GM10847 (cell line): ENCODE data around the gene C17orf113.

ENCODE experiments used
- POLR2A ChIP-seq: IDR thresholded peaks from 2 replicates; pipeline ENCODE4 v1.6.1; 2011; ENCODE audit not compliant: insufficient read length; ENCODE audit errors: extremely low read depth

The C17orf113 gene

DNA sequence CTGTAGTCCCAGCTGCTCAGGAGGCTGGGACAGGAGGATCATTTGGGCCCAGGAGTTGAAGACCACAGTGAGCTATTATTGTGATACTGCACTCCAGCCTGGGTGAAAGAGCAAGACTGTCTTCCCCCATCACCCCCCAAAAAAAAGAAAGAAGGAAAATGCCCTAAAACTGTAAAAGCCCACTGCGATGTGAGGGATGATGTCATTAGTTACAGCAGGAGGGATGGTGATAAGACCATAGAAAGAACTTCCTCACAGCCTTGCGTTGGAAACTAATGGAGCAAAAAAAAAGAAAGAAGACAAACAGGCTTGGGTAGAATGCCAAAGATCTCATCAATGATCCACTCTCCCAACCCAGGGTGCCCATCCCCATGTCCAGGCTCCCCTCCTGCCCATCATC lies 29.1 kb upstream of the C17orf113 start:
- no peak for TF ChIP-seq POLR2A

DNA sequence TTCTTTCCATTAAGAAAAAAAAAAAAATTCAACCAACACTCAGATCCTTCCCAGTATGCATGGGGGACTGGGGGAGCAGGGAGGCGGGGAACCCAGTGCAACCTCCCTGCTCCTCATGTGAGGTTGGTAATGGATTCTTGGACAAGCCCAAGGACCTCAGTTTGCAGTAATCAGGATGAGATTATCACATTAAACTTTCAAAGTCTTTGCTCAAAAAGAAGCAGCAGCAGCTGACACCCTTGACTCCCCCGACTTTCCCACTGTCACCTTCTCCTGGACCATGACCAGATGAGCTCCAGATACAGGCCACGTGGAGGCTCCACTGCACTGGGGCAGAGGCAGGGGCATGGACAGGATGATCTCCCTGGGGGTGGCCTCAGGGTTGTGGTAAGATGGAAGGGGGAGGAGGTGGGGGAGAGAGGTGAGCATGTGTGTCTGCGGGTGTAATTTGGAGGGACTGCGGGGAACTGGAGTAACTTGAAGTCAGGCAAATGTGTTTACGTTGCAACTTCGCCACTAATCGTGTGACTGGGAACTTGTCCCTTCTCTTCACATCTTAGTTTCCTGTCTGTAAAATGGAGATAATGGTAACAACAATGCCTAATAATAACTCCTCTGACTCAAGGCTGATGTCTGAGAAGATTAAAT lies 28.1 kb upstream of the C17orf113 start:
- no peak for TF ChIP-seq POLR2A

DNA sequence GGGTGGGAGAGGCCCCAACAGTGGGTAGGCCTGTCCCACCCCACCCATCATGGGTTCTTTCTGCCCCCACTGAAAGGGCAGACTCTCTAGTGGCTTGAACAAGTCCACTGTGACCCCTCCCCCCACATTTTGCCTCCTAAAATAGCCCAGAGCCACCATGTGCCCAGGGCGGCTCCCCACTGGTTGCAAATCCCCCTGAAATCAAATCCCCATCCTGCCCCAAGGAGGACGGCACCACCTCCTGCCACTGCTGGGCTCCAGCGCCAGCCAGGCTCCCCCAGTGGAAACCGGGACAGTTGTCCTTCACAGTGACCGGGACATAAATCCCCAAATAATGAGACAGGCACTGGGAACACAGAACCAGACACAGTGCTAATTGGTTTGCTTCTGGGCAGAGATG lies 27.4 kb upstream of the C17orf113 start:
- no peak for TF ChIP-seq POLR2A

DNA sequence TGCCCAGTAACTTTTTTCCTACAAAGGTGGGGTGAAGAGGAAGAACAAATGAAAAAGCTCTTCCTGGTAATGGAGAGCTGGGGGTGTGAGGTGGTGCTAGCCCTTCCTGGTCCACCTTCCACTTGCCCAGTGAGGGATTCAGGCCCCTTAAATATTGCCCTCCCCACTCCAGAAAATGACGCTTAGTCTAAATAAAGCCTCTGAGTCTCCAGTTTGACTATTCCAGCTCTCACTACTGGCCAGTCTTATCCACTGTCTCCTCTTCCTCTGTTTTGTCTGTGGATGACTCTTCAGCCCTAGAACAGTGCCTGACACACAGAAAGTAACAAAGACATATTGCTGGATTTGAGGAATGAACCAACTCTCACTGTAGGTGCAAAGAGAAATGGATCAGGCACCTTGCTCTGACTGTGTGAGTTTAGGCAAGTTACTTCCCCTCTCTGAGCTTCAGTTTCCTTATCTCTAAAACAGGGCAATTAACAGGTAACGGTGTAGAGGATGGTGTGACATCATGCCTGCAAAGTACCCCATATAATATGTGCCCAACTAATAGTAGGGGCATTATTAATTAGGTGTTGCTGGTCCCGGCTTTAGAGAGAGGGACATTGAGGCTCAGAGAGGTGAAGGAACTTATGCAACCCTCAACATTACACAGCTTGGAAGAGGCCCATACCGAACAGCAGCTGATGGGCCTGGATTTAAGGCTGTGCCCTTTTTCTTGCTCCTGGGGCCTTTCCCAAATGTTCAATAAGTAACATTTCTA lies 26.6 kb upstream of the C17orf113 start:
- TF ChIP-seq POLR2A: no peak

DNA sequence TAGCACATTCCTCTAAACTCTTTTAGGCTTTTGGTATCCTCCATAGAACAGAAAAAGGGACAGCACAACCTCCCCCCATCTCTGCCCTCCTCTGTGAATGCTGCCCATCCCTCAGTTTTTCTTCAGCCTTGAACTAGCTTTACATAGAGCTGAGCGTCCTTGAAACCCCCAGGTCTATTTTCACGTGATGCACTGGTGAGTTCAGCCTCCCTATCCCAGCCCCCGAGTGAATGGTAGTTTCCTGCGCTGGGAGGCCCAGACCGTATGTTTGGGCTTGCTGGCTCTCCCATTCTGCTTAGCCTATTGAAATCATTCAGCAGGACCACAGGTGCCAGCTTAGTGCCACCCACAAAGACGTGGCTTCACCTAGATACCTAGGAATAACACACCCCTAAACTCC lies 25.4 kb upstream of the C17orf113 start:
- no peak for TF ChIP-seq POLR2A

DNA sequence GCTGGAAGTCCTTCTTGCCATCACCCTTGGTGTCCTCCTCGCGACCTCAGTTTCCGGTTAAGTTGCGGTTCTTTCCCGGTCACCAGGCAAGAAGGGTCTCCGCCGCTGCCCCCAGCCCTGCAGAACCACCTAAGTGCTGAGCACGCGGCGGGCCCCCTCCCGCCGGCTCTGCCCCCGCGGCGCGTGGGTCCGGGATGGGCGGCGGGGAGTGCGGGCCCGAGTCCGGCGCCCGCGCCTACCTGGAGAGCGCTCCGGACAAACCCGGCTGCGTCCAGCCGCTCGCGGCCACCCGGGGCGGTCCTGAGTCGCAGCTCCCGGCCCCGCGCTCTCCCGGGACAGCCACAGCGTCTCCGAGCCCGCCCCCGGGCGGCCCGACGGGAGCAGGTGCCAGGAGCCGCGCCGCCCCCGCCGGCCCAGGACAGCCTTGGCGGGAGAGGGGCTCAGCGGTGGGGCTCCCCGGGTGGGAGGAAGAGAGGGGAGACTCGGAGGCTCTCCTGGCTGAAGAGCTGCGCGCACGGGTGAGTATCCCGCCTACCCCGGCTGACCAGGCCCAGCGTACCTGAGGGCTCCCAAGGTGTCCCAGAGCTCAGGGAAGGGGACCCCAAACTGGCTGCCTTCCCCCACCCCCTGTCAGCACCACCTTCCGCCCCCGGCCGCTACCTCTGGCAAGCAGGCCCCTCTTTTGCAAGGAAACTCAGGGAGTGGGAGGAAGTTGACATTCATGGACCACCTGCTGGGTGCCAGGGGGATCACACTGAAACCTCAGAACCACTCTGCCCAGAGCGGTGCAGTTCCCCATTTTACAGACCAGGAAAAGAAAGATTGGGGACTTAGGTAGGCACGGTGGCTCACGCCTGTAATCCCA lies 22.2 kb upstream of the C17orf113 start:
- TF ChIP-seq POLR2A: no peak

DNA sequence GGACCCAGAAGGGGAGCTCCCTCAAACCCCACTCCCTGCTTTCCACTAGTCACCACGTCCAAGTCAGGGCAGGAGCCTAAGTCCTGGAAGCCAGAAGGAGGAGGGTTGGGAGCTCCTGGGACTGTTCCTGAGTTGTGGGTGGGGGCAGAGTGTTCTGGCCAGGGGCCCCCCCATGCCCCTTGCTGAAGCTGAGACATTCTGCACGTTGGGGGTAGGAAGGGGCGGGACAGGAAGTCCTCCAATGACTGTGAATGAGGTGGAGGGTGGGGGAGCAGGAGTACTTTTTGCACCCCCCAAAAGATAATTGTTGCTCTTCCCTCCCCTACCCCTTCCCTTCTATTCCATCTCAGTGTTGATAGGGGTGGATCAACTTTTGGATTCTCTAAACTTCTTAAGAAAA lies 21.4 kb upstream of the C17orf113 start:
- TF ChIP-seq POLR2A: no peak

DNA sequence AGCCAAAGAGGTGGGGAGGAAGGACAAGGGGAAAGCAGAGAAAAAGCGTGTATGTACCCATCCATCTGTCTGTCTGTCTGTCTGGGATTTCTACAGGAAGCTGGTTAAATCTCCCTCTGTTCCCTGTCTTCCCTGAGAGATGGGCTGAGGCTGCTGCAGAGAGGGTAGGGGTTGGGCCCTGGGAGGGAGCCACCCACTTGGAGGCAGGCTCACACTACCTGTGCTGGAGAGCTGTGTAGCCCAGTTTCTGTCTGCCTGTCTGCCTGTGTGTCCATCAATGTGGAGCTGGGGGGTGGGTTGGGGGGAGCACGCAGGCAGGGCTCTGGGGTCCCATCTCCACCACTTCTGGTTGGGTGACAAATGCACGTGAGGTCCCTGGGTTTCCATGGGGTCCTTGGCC lies 18.6 kb upstream of the C17orf113 start:
- TF ChIP-seq POLR2A: no peak

DNA sequence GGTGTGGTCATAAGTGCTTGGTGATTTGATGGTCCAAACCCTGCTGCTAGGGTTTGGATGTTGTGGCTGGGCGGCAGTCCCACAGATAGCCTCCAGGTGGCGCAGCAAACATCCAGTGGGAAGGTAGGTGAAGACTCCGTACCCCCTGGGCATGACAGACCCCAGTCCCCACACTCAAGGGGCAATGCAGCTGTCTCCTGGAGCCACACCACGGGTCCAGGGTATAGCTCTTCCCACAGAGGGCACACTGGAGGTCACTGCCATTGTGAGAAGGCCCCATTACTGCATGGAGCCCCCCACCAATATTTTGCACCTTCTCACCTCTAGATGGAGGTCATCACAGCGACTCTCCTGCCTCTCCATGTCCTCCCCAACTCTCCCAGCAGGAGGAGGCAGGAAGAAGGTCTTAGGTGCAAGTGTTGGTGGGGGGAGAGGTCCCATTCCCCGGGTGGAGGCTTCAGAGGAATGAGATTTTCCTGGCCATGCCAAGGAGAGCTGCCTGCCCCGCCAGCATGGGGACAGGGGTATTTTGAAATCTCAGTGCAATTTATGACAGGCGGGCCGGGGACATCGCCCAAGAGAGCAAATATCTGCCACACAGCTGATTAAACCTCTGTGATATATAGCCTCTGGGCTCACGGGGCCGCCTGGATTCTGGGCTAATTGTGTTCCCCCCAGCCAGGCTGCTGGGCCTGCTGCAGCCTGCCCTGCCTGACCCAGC lies 17.1 kb upstream of the C17orf113 start:
- no peak for TF ChIP-seq POLR2A

DNA sequence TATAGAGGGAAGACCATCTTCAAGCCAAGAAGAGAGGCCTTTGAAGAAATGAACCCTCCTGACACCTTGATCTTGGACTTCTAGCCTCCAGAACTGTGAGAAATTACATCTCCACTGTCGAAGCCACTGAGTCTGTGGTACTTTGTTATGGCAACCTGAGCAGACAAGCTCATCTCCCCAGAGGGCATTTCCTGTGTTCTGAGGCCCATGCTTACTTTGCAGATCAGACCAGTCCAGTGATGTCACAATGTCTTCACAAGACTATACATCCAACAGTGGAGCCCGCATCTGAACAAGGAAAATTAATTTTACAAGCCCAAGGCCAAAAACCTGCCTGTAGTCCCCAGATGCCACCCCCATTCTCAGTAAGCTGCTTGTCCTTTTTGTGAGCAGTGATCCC lies 14.8 kb upstream of the C17orf113 start:
- TF ChIP-seq POLR2A: no peak

DNA sequence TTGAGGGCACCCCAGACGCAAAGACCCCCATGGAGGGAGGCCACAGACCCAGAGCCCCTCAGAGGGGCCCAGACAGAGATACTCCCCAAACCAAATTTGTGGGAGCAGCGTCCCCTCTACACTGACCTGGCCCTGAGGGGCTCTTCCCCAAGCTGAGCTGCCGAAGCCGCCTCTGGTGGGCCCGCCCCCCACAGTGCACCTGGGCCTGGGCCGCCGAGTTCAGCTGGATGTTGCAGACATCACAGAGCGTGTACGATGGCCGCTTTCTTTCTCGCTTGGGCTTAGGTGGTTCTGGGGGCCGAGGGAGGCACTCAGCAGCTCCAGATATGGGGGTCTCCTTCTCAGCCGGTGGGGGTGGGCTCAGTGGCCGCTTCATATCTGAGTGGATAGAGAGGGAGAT lies 12.3 kb upstream of the C17orf113 start:
- TF ChIP-seq POLR2A: no peak

DNA sequence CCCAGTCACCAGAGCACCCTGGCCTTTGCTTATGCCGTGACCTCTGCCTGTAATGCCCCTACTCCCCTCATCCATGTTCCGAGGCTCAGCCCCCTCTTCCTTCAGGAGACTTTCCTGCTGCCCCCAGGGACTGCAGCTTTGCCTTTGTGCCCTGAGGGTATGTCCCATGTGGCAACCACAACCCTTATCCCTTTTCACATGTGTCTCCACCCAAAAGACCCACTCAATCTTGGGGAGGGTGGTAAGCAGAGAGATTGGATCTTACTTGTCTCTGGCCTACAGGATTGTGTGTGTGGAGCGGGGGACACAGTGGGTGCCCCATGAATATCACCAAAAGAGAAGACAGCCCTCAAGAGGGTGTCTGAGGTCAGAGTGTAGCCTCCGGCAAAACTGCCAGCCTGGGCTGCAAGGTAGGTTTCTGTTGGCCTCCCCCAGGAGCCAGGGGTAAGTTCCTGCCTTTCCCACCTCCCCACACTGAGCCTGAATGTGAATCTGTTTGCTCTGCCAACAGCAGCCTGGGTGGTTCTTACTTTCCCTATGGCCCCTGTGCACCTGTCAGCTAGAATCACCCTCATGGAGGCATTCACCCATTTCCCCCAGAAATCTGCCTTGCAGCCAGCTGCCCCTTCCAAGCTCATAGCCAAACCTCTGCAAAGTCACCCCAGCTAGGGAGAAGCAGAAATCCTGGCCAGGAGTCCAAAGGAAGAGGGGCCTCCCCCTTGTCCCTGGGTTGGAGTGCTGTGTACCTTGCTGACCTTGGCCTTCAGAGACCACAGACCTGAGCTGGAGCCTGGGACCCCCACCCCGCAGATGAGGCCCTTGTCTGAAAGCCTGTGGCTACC lies 11.5 kb upstream of the C17orf113 start:
- TF ChIP-seq POLR2A: no peak

DNA sequence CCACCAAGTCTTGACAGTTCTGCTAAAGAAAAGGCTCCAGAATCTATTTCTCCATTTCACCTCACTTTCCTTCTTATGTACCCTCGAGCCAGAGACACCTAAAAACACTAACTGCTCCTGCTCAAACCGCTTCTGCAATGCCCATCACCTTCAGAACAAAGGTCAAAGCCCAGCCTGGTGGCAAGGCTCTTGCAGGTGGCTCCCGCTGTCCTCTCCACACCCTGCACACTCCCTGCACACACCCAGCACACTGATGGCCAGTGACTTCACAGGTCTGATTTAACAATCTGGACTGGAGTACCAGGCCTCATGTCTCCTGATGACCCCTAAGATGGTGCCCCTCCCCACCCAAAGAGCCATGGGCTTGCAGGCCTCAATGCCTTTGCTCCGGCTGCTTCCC lies 9.8 kb upstream of the C17orf113 start:
- no peak for TF ChIP-seq POLR2A

DNA sequence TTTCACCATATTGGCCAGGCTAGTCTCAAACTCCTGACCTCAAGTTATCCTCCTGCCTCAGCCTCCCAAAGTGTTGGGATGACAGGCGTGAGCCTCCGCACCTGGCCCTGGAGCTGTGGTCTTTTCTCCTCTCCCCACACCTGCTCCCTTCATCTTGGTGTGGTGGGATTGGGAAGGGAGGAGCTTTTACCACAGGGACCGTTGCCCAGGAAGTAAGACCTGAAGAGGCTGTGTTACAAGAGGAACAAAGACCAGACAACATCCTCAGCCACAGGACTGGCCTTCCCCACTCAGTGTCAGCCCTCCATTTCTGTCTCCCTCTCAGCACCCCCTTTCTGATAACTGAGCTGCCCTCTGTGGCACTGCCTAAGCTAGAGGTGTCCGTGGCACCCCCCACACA lies 9.4 kb upstream of the C17orf113 start:
- TF ChIP-seq POLR2A: no peak
